Motor neuron (in vitro differentiated cells): ENCODE measurements around the gene KLHL26. TPM values are rescaled to one million over a fixed set of nuclear protein-coding genes. Genes with fewer than 3 reads are reported as not detected.
"Not testable (repeated sequence)": the region's sequence is repeated elsewhere in the genome, so short reads cannot be mapped to it uniquely, and the experiment has no call there.

Experiments
- ATAC-seq, 8 experiments: fragments of 200-7000 bp; cut with Tn5 transposase; replicated peaks in 6 of 8; 2 replicates each; pipeline ENCODE4 v1.8.0; 2021; ENCODE audit warnings: mild to moderate bottlenecking in 8 of 8, moderate library complexity in 8 of 8
- H3K27ac ChIP-seq, 2 donors: fragments of 250-450 bp; sonication (Bioruptor Pico); 2 replicates each; pipeline ENCODE4 v1.9.0; 2021; ENCODE audit warnings: antibody characterized with exemption in 2 of 2, mild to moderate bottlenecking in 2 of 2, moderate library complexity in 1 of 2
- H3K4me1 ChIP-seq, 2 donors: fragments of 250-450 bp; sonication (Bioruptor Pico); replicated peaks in 1 of 2; 2 replicates each; pipeline ENCODE4 v1.6.1; 2021; ENCODE audit warnings: antibody characterized with exemption in 2 of 2, mild to moderate bottlenecking in 2 of 2, moderate library complexity in 1 of 2
- H3K4me3 ChIP-seq, 5 donors: fragments of 250-450 bp; sonication (Bioruptor Pico); 2 replicates each; pipeline ENCODE4 v1.9.0; 2021; ENCODE audit warnings: antibody characterized with exemption in 5 of 5, mild to moderate bottlenecking in 5 of 5, moderate library complexity in 4 of 5
- WGBS, 10 experiments: fragments of 450-650 bp; shearing (Covaris generic); methylation state at CpG; one replicate each; pipeline ENCODE4 v1.0.0; 2022; 5-methylcytosine and 5-hydroxymethylcytosine counted together
- in situ Hi-C, 9 experiments: fragments of 400-800 bp; cut with MboI; loops; one replicate each; pipeline ENCODE4 v1.15.0; 2021; ENCODE audit warnings: low sequenced_read_pairs in 9 of 9, low pct_unique_long_range_greater_than_20kb in 2 of 9; ENCODE audit not compliant: unreplicated experiment in 9 of 9
- total RNA-seq, 8 experiments: library from RNA; unstranded; fragments of 300-600 nt; gene quantifications; 2 replicates each; pipeline versions ENCODE4 v1.2.3 to v1.2.4, GENCODE V29; 2022

Gene KLHL26
- total RNA-seq, 8 experiments from 2014 or later, result 0.92 to 8.3 (median 5.6) TPM

DNA sequence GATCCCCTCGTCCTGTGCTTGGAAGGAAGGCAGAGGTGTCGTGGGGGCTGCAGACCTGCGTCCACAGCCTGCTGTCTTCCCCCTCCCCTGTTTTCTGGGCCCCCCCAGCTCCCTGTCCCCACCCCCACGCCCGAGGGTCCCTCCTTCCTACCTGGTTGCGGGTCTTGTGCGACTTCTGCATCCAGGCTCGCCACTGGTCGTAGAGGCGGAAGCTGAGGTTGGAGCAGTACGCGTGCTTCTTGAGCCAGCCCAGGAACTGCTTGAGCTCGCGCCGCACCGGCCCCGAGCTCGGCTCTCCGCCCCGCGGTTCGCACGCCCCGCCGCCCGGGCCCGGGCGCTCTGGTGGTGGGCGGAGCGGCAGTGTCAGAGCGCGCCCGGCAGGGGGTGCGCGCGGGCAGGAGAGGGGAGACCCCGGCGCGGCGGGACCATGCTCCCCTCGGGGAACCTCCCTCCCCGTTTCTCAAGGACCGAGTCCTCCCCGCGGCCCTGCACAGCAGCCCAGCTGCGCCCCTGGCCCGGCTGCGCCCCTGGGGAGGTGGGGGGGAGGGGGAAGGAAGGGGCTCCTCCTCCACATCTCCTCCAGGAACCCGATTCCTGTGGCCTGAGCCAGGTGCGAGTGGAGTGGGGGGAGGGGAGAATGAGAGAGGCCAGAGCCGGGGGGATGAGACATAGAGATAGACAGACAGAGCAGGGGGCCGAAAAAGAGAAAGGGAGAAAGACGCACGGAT, 42.6 kb upstream of the KLHL26 start:
- Histone ChIP-seq H3K27ac (peak overlapping the region in 1 of 2 donors; percentile 43), H3K4me3 (peak overlapping the region; percentile 23 to 40 (median 31)), H3K4me1 (peaks cover 12 to 21% of the 10 kb centered on the region in 2 donors)
- WGBS, 10 experiments, result 0% methylated on average over 1 of the region's 54 CpGs; no CpG with 5 or more reads in 9 of the 10 experiments
- in situ Hi-C loops, result loop anchor here in 6 of 9 experiments (10.0 to 25.0 kb wide), 4 partner anchors 243 to 393 kb away; partner anchors contain the start of gene UPF1 (in 3 of the 6)
- ATAC-seq, result peak; percentile 44 to 79 (median 53)

DNA sequence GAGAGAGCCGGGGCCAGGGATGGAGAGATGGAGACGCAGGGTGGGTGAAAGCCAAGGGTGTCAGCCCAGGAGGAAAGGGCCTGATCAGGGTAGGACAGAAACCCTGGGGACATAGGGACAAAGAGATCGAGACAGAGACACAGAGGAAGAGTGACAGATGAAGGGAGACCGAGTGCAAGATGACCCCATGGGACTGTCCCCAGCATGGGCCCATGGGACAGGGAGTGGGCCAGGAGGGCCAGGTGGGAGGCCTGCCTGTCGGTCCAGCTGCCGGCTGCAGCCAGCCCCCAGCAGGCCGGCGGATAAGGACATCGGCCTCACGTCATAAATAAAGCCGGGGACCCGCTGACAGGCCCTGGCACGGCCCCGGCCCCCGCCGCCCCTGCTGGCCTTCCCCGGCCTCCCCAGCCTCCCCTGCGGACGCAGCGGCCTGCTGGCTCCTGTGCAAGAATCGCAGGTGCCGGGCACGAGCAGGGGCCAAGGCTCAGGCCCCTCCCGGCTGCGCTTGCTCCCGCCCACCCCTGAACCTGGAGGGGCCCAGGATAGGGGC, 41.9 kb upstream of the KLHL26 start:
- peak in 5 of 8 experiments; percentile 0 to 14 (median 2) for ATAC-seq
- in situ Hi-C loops, result loop anchor here in 6 of 9 experiments (10.0 to 25.0 kb wide), 4 partner anchors 242 to 392 kb away; partner anchors contain the start of gene UPF1 (in 3 of the 6)
- Histone ChIP-seq H3K4me3 (peak overlapping the region; percentile 23 to 40 (median 31)), H3K4me1 (peaks cover 12 to 21% of the 10 kb centered on the region in 2 donors), H3K27ac (peak overlapping the region in 1 of 2 donors; percentile 43)
- WGBS, 10 experiments, result 0 to 17% (median 0%) methylated on average over 1 to 2 of the region's 26 CpGs; no CpG with 5 or more reads in 5 of the 10 experiments

- no peak overlapping the region for H3K4me3 ChIP-seq
- in situ Hi-C loops, result loop anchor here in 6 of 9 experiments (10.0 to 25.0 kb wide), 4 partner anchors 242 to 392 kb away; partner anchors contain the start of gene UPF1 (in 3 of the 6)
- H3K4me1 ChIP-seq, result peaks cover 12 to 21% of the 10 kb centered on the region in 2 donors
- H3K27ac ChIP-seq, result peak overlapping the region in 1 of 2 donors; percentile 43
- no peak for ATAC-seq
- WGBS, 10 experiments, result 67 to 100% (median 90%) methylated on average over 1 to 2 of the region's 6 CpGs; no CpG with 5 or more reads in 7 of the 10 experiments
Measured at GRCh38 chr19:18595475-18595874, 41.4 kb upstream of the KLHL26 start.

GRCh38 chr19:18596752-18597157, 40.1 kb upstream of the KLHL26 start:
- in situ Hi-C loops, result loop anchor here in 6 of 9 experiments (10.0 to 25.0 kb wide), 4 partner anchors 241 to 391 kb away; partner anchors contain the start of gene UPF1 (in 3 of the 6)
- peak in 3 of 8 experiments; percentile 6 to 33 (median 9) for ATAC-seq
- Histone ChIP-seq H3K4me1 (peaks cover 9 to 21% of the 10 kb centered on the region in 2 donors), H3K27ac (no peak overlapping the region), H3K4me3 (no peak overlapping the region)
- WGBS, 10 experiments, result no CpG with 5 or more reads among the region's 21 CpGs

- no CpG with 5 or more reads among the region's 25 CpGs for WGBS, 10 experiments
- Histone ChIP-seq H3K4me1 (peaks cover 9 to 21% of the 10 kb centered on the region in 2 donors), H3K27ac (no peak overlapping the region), H3K4me3 (no peak overlapping the region)
- in situ Hi-C loops, result loop anchor here in 6 of 9 experiments (10.0 to 25.0 kb wide), 4 partner anchors 239 to 389 kb away; partner anchors contain the start of gene UPF1 (in 3 of the 6)
- no peak for ATAC-seq
Measured at GRCh38 chr19:18597809-18598660, 38.8 kb upstream of the KLHL26 start.

GRCh38 chr19:18599485-18599884, 37.3 kb upstream of the KLHL26 start:
- in situ Hi-C loops, result loop anchor here in 6 of 9 experiments (10.0 to 25.0 kb wide), 4 partner anchors 238 to 388 kb away; partner anchors contain the start of gene UPF1 (in 3 of the 6)
- Histone ChIP-seq H3K4me1 (peaks cover 9 to 25% of the 10 kb centered on the region in 2 donors), H3K4me3 (no peak overlapping the region), H3K27ac (no peak overlapping the region)
- WGBS, 10 experiments, result 76 to 100% (median 93%) methylated on average over 1 to 11 of the region's 20 CpGs; no CpG with 5 or more reads in 6 of the 10 experiments
- ATAC-seq, result no peak

GRCh38 chr19:18600692-18601397, 36.0 kb upstream of the KLHL26 start:
- ATAC-seq, result not testable (repeated sequence)
- H3K4me1 ChIP-seq, result peaks cover 0 to 20% of the 10 kb centered on the region in 2 donors

GRCh38 chr19:18601875-18602274, 35.0 kb upstream of the KLHL26 start:
- in situ Hi-C loops, result no loop called here
- H3K4me3 ChIP-seq, result no peak overlapping the region
- 60 to 100% (median 83%) methylated on average over 1 to 3 of the region's 4 CpGs; no CpG with 5 or more reads in 4 of the 10 experiments for WGBS, 10 experiments
- H3K27ac ChIP-seq, result no peak overlapping the region
- ATAC-seq, result no peak
- H3K4me1 ChIP-seq, result peaks cover 4 to 22% of the 10 kb centered on the region in 2 donors

More at GRCh38 chr19:18600692-18601397, 36.0 kb upstream of the KLHL26 start:
- H3K27ac ChIP-seq, H3K4me3 ChIP-seq, in situ Hi-C loops: not testable (repeated sequence)
- WGBS, 10 experiments, result 61 to 100% (median 91%) methylated on average over 3 to 11 of the region's 15 CpGs; no CpG with 5 or more reads in 1 of the 10 experiments

DNA sequence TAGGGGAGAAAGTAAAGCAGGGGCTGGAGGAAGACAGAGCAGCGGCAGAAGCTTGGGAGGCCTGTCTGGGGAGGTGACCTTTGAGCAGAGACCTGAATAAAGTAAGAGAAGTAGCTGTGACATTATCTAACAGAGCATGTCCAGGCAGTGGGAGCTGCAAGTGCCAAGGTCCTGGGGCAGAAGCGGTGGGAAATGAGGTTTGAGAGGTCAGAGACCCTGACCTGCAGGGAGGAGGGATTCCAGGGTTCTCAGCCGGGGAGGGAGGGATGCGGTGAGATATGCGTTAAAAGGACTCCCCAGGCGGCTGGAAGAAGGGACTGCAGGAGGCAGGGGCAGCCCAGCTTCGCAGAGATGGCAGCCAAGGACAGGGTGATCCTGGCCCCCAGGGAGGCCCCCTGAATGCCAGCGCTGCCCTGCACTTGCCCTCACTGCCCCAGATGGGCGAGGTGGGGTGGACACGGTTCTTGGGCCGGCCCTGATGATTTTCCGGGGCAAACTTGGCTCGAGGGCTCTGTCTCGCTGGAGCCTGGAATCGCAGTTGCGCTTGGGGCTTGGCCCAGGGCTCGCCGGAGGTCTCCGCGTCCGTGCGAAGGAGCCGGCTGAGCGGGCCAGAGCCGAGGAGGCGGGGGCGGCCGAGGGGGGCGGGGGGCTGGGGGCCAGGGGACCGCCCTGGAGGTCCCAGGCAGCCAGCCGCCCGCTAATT, 33.4 kb upstream of the KLHL26 start:
- WGBS, 10 experiments, result 10 to 57% (median 24%) methylated on average over 1 to 4 of the region's 32 CpGs; no CpG with 5 or more reads in 4 of the 10 experiments

GRCh38 chr19:18603958-18604819, 32.6 kb upstream of the KLHL26 start:
- in situ Hi-C loops, result no loop called here
- H3K4me3 ChIP-seq, result no peak overlapping the region
- H3K4me1 ChIP-seq, result peaks cover 4 to 28% of the 10 kb centered on the region in 2 donors
- ATAC-seq, result peak in 5 of 8 experiments; percentile 5 to 18 (median 14)
- 10 to 33% (median 31%) methylated on average over 2 to 4 of the region's 26 CpGs; no CpG with 5 or more reads in 7 of the 10 experiments for WGBS, 10 experiments
- H3K27ac ChIP-seq, result no peak overlapping the region

More for the DNA sequence above, 33.4 kb upstream of the KLHL26 start:
- Histone ChIP-seq H3K4me3 (no peak overlapping the region), H3K27ac (no peak overlapping the region), H3K4me1 (peaks cover 4 to 28% of the 10 kb centered on the region in 2 donors)
- in situ Hi-C loops, result no loop called here
- peak; percentile 29 to 72 (median 43) for ATAC-seq
